HepG2 (cell line): Measurements from ENCODE around the gene SCN9A. TPM values are rescaled to one million over a fixed set of nuclear protein-coding genes. Genes with fewer than 3 reads are reported as not detected.

Experiments used
- AHR ChIP-seq: IDR thresholded peaks from 2 replicates; pipeline ENCODE4 v1.6.1; 2018; ENCODE audit warnings: missing genetic modification reagents, missing compliant biosample characterization
- IKZF1 ChIP-seq: fragments of 450-650 bp; IDR thresholded peaks from 2 replicates; pipeline ENCODE4 v1.7.1; 2016
- IRX3 ChIP-seq: sonication (generic); formaldehyde crosslinking; IDR thresholded peaks from 2 replicates; pipeline ENCODE4 v1.8.1; 2023; ENCODE audit warnings: mild to moderate bottlenecking, low read depth, missing genetic modification reagents, borderline replicate concordance
- KDM5B ChIP-seq: sonication (generic); formaldehyde crosslinking; IDR thresholded peaks from 2 replicates; pipeline ENCODE4 v1.4.0; 2020; ENCODE audit warnings: missing genetic modification reagents, mild to moderate bottlenecking, borderline replicate concordance
- MAX ChIP-seq: IDR thresholded peaks from 2 replicates; pipeline ENCODE4 v1.6.1; 2012; ENCODE audit warnings: inconsistent platforms
- PPARG ChIP-seq: conservative IDR thresholded peaks from 2 replicates; pipeline ENCODE4 v1.6.1; 2016; ENCODE audit warnings: missing biosample characterization, missing genetic modification reagents
- PRMT3 ChIP-seq: sonication (generic); formaldehyde crosslinking; IDR thresholded peaks from 2 replicates; pipeline ENCODE4 v1.8.1; 2022; ENCODE audit warnings: low read depth, mild to moderate bottlenecking, moderate library complexity, missing genetic modification reagents, borderline replicate concordance
- RBM39 ChIP-seq: fragments of 200-400 bp; formaldehyde crosslinking; IDR thresholded peaks from one replicate; pipeline ENCODE4 v1.6.1; 2018; ENCODE audit warnings: antibody characterized with exemption, mild to moderate bottlenecking, low read depth, low read length; ENCODE audit not compliant: poor library complexity, severe bottlenecking
- RELA ChIP-seq: sonication (generic); formaldehyde crosslinking; IDR thresholded peaks from 2 replicates; pipeline ENCODE4 v1.4.0; 2020; ENCODE audit warnings: missing genetic modification reagents
- TFAP4 ChIP-seq: sonication (generic); IDR thresholded peaks from 2 replicates; pipeline ENCODE4 v1.6.1; 2016; ENCODE audit warnings: low read depth, borderline replicate concordance
- TRIM24 ChIP-seq: sonication (generic); formaldehyde crosslinking; IDR thresholded peaks from 2 replicates; pipeline ENCODE4 v1.8.0; 2022; ENCODE audit warnings: mild to moderate bottlenecking, missing genetic modification reagents
- ZFY ChIP-seq: sonication (generic); formaldehyde crosslinking; IDR thresholded peaks from 2 replicates; pipeline ENCODE4 v1.4.0; 2020; ENCODE audit warnings: missing genetic modification reagents
- ZNF234 ChIP-seq: sonication (generic); formaldehyde crosslinking; conservative IDR thresholded peaks from 2 replicates; pipeline ENCODE4 v1.5.1; 2020; ENCODE audit warnings: mild to moderate bottlenecking, missing genetic modification reagents
- ZNF430 ChIP-seq: sonication (generic); formaldehyde crosslinking; IDR thresholded peaks from 2 replicates; pipeline ENCODE4 v1.9.0; 2021; ENCODE audit warnings: mild to moderate bottlenecking, missing genetic modification reagents
- ZNF569 ChIP-seq: sonication (generic); formaldehyde crosslinking; IDR thresholded peaks from 2 replicates; pipeline ENCODE4 v1.5.0; 2020; ENCODE audit warnings: mild to moderate bottlenecking, missing genetic modification reagents, moderate library complexity, borderline replicate concordance
- ZNF780A ChIP-seq: sonication (generic); formaldehyde crosslinking; IDR thresholded peaks from 2 replicates; pipeline ENCODE4 v1.8.0; 2022; ENCODE audit warnings: mild to moderate bottlenecking, missing genetic modification reagents, moderate library complexity
- polyA plus RNA-seq, 8 experiments: library from polyadenylated mRNA; depleted of rRNA in 3 of 8; stranded (reverse) in 7 of 8; unstranded in 1 of 8; fragments of >200 nt; fragmentation: Illumina TruSeq in 4 of 8; extraction: Trizol in 4 of 8; gene quantifications; 2 replicates each; pipeline versions ENCODE4 v1.2.1 to v1.2.3, GENCODE V29; 2011 to 2016; ENCODE audit warnings: low read depth in 4 of 8, missing spikeins in 1 of 8, mixed read lengths in 1 of 8; ENCODE audit not compliant: insufficient read depth in 1 of 8
- total RNA-seq, 5 experiments: library from RNA; depleted of rRNA; stranded (reverse); fragments of >200 nt; fragmentation: Illumina TruSeq; extraction: Trizol; gene quantifications; 2 replicates each; pipeline ENCODE4 v1.2.3, GENCODE V29; 2016; ENCODE audit warnings: low read depth in 1 of 5
- TF ChIP-seq, protein P1 (sequence below): sonication (generic); formaldehyde crosslinking; IDR thresholded peaks from 2 replicates; pipeline ENCODE4 v1.5.0; 2020; ENCODE audit warnings: missing genetic modification reagents
- TF ChIP-seq, protein P2 (sequence below): sonication (generic); formaldehyde crosslinking; IDR thresholded peaks from 2 replicates; pipeline ENCODE4 v1.5.0; 2020; ENCODE audit warnings: mild to moderate bottlenecking, missing genetic modification reagents, borderline replicate concordance

The SCN9A gene
- total and polyA plus RNA-seq, 2 of the 13 experiments (the other 11 are each of a cell fraction or from before 2014, with no cell fraction given), result 15.3 to 24.3 TPM

DNA sequence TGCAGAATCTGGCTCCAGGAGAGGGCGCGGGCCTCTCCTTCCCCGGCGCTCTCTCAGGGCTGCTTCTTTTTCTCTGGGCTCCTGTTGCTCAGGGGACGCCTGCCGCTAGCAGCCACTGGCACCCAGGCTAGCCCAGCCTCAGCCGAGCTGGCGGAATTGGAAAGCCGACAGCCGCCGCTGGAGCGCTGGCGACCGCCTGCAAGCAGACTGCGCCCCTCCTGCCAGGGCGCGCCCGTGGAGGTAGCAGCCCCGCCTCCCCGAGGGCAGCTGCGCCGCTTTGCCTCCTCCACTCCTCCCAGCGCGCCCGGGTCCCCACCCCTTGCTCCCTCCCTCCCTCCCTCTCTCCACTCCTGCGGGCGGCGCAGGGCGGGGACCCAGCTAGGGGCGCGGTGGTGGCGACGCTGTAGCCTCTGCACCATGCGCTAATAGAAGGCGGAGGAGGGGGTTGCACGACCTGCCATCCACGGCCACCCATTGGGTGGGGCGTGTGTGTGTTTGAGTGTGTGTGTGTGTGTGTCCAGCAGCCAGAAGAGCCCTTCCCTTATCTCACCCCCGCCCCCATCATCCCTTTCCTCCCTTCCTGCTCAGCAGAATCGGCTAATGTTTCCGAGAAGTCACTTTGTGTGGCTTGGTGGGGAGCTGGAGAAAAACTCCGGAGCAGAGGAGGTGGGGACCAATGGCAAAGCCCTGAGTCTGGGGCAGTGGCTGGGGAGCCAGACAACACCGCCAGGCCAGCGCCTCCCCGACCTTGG, at the start of gene SCN9A (continued):
- TF ChIP-seq, protein P1, sequence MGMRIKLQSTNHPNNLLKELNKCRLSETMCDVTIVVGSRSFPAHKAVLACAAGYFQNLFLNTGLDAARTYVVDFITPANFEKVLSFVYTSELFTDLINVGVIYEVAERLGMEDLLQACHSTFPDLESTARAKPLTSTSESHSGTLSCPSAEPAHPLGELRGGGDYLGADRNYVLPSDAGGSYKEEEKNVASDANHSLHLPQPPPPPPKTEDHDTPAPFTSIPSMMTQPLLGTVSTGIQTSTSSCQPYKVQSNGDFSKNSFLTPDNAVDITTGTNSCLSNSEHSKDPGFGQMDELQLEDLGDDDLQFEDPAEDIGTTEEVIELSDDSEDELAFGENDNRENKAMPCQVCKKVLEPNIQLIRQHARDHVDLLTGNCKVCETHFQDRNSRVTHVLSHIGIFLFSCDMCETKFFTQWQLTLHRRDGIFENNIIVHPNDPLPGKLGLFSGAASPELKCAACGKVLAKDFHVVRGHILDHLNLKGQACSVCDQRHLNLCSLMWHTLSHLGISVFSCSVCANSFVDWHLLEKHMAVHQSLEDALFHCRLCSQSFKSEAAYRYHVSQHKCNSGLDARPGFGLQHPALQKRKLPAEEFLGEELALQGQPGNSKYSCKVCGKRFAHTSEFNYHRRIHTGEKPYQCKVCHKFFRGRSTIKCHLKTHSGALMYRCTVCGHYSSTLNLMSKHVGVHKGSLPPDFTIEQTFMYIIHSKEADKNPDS (CRISPR knock-in tag), result no peak
- peak; percentile 47; the same call in 1 of the 2 replicates for TF ChIP-seq RELA (CRISPR knock-in tag)
- peak; percentile 69; the same call in 1 of the 2 replicates for TF ChIP-seq ZFY (CRISPR knock-in tag)
- TF ChIP-seq, protein P2, sequence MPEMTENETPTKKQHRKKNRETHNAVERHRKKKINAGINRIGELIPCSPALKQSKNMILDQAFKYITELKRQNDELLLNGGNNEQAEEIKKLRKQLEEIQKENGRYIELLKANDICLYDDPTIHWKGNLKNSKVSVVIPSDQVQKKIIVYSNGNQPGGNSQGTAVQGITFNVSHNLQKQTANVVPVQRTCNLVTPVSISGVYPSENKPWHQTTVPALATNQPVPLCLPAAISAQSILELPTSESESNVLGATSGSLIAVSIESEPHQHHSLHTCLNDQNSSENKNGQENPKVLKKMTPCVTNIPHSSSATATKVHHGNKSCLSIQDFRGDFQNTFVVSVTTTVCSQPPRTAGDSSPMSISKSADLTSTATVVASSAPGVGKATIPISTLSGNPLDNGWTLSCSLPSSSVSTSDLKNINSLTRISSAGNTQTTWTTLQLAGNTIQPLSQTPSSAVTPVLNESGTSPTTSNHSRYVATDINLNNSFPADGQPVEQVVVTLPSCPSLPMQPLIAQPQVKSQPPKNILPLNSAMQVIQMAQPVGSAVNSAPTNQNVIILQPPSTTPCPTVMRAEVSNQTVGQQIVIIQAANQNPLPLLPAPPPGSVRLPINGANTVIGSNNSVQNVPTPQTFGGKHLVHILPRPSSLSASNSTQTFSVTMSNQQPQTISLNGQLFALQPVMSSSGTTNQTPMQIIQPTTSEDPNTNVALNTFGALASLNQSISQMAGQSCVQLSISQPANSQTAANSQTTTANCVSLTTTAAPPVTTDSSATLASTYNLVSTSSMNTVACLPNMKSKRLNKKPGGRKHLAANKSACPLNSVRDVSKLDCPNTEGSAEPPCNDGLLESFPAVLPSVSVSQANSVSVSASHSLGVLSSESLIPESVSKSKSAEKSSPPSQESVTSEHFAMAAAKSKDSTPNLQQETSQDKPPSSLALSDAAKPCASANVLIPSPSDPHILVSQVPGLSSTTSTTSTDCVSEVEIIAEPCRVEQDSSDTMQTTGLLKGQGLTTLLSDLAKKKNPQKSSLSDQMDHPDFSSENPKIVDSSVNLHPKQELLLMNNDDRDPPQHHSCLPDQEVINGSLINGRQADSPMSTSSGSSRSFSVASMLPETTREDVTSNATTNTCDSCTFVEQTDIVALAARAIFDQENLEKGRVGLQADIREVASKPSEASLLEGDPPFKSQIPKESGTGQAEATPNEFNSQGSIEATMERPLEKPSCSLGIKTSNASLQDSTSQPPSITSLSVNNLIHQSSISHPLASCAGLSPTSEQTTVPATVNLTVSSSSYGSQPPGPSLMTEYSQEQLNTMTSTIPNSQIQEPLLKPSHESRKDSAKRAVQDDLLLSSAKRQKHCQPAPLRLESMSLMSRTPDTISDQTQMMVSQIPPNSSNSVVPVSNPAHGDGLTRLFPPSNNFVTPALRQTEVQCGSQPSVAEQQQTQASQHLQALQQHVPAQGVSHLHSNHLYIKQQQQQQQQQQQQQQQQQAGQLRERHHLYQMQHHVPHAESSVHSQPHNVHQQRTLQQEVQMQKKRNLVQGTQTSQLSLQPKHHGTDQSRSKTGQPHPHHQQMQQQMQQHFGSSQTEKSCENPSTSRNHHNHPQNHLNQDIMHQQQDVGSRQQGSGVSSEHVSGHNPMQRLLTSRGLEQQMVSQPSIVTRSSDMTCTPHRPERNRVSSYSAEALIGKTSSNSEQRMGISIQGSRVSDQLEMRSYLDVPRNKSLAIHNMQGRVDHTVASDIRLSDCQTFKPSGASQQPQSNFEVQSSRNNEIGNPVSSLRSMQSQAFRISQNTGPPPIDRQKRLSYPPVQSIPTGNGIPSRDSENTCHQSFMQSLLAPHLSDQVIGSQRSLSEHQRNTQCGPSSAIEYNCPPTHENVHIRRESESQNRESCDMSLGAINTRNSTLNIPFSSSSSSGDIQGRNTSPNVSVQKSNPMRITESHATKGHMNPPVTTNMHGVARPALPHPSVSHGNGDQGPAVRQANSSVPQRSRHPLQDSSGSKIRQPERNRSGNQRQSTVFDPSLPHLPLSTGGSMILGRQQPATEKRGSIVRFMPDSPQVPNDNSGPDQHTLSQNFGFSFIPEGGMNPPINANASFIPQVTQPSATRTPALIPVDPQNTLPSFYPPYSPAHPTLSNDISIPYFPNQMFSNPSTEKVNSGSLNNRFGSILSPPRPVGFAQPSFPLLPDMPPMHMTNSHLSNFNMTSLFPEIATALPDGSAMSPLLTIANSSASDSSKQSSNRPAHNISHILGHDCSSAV (CRISPR knock-in tag), result no peak; the same call in 1 of the 2 replicates
- no peak for TF ChIP-seq ZNF569 (CRISPR knock-in tag)
- TF ChIP-seq PPARG (CRISPR knock-in tag), result peak; percentile 67; the same call in 1 of the 2 replicates
- no peak for TF ChIP-seq PRMT3
- peak; percentile 87 for TF ChIP-seq ZNF780A
- TF ChIP-seq ZNF234 (CRISPR knock-in tag), result no peak
- TF ChIP-seq AHR (CRISPR knock-in tag), result no peak; the same call in 1 of the 2 replicates
- TF ChIP-seq IKZF1, result no peak
- peak; percentile 97; the same call in 1 of the 2 replicates for TF ChIP-seq KDM5B (CRISPR knock-in tag)
- peak; percentile 64; the same call in 1 of the 2 replicates for TF ChIP-seq TFAP4
- peak; percentile 86 for TF ChIP-seq MAX
- TF ChIP-seq TRIM24, result no peak
- no peak; the same call in none of the 2 replicates for TF ChIP-seq IRX3 (CRISPR knock-in tag)
- TF ChIP-seq RBM39, result peak; percentile 83
- TF ChIP-seq ZNF430 (CRISPR knock-in tag), result peak; percentile 90
